MM.1S (cell line): ENCODE results near the gene ATP5F1C.

Experiments used
- CTCF ChIP-seq: fragments of 300-600 bp; sonication (generic); IDR thresholded peaks from 2 replicates; pipeline ENCODE4 v1.5.1; 2016; ENCODE audit warnings: antibody characterized with exemption, low read length, mixed read lengths
- EZH2 ChIP-seq: fragments of 300-600 bp; sonication (generic); optimal IDR thresholded peaks from 2 replicates; pipeline ENCODE3; 2017; ENCODE audit warnings: low read depth, mild to moderate bottlenecking, antibody characterized with exemption, low read length, mixed read lengths
- EZH2phosphoT487 ChIP-seq: fragments of 300-600 bp; sonication (generic); IDR thresholded peaks from 2 replicates; pipeline ENCODE4 v1.6.1; 2018; ENCODE audit warnings: antibody characterized with exemption, low read length

- TF ChIP-seq EZH2, result no peak
- TF ChIP-seq CTCF, result peak; percentile 20; the same call in 1 of the 2 replicates
- TF ChIP-seq EZH2phosphoT487, result no peak
These were observed 25.5 kb downstream of the ATP5F1C start for GRCh38 chr10:7813481-7813880.
